ENCODE data around the gene PDE4D.

- no peak for TF ChIP-seq NR1H2 (CRISPR knock-in tag; IDR thresholded peaks at IDR 0.05)
- no peak for TF ChIP-seq MYBL2 (CRISPR knock-in tag; IDR thresholded peaks at IDR 0.05)
- no peak for TF ChIP-seq MAX (CRISPR knock-in tag; IDR thresholded peaks at IDR 0.05)
- no peak for TF ChIP-seq CTCF (IDR thresholded peaks at IDR 0.05)
- no peak for TF ChIP-seq RELA (CRISPR knock-in tag; IDR thresholded peaks at IDR 0.05; ENCODE audit: borderline replicate concordance)
- no peak for TF ChIP-seq ETV6 (CRISPR knock-in tag; IDR thresholded peaks at IDR 0.05)
- TF ChIP-seq NFYB (CRISPR knock-in tag; conservative IDR thresholded peaks at IDR 0.05; ENCODE audit: low read depth) = no peak
- no peak for TF ChIP-seq SP1 (CRISPR knock-in tag; conservative IDR thresholded peaks at IDR 0.05)
- TF ChIP-seq GABPB1 (CRISPR knock-in tag; IDR thresholded peaks at IDR 0.05) = no peak
- no peak for TF ChIP-seq HMGXB4 (CRISPR knock-in tag; IDR thresholded peaks at IDR 0.05)
- no peak for TF ChIP-seq ATF2 (CRISPR knock-in tag; IDR thresholded peaks at IDR 0.05; ENCODE audit: borderline replicate concordance, low read depth)
- TF ChIP-seq ATF1 (CRISPR knock-in tag; IDR thresholded peaks at IDR 0.05) = no peak
- TF ChIP-seq NR2C2 (CRISPR knock-in tag; IDR thresholded peaks at IDR 0.05) = no peak
Measured at GRCh38 chr5:59674763-59675162, 218.8 kb downstream of the PDE4D start.
